SK-N-SH (cell line): Measurements from ENCODE around the gene SDF4. TPM values are rescaled to one million over a fixed set of nuclear protein-coding genes. Genes with fewer than 3 reads are reported as not detected.
"Not testable (repeated sequence)": the region's sequence is repeated elsewhere in the genome, so short reads cannot be mapped to it uniquely, and the experiment has no call there.

Experiments used
- CTCF ChIA-PET: fragments of 300-600, 350-600 bp; formaldehyde crosslinking; extraction: SDS; loops from one replicate; lab custom pipeline; 2021; lab: Yijun Ruan, JAX
- POLR2A ChIA-PET: fragments of 350-600 bp; sonication (Branson Sonifier 250); formaldehyde crosslinking; extraction: SDS; loops from one replicate; lab custom pipeline; 2020; ENCODE audit warnings: antibody characterized with exemption, inconsistent platforms; lab: Yijun Ruan, JAX
- DNase-seq: peaks from one replicate; pipeline ENCODE4 v3.0.0; 2012
- H2AFZ ChIP-seq: fragments of 200-600 bp; sonication (generic); 2 replicates; pipeline ENCODE4 v1.8.1; 2016; ENCODE audit warnings: antibody characterized with exemption, mild to moderate bottlenecking, low read depth
- H3F3A ChIP-seq: fragments of 200-600 bp; sonication (generic); replicated peaks from 2 replicates; pipeline ENCODE3; 2016; ENCODE audit warnings: antibody characterized with exemption, mild to moderate bottlenecking; ENCODE audit not compliant: insufficient read depth
- H3K27ac ChIP-seq, 2 experiments: fragments of 200-500 bp in 1 of 2; fragments of 200-600 bp in 1 of 2; sonication (Bioruptor generic) in 1 of 2; sonication (generic), shearing (Covaris generic) in 1 of 2; 2 replicates each; pipeline versions ENCODE4 v1.5.1 to v1.6.1; 2014 to 2016; ENCODE audit warnings: low read depth in 2 of 2, inconsistent platforms in 1 of 2, low read length in 1 of 2, mild to moderate bottlenecking in 1 of 2, mixed read lengths in 1 of 2
- H3K27me3 ChIP-seq: fragments of 200-600 bp; sonication (generic), shearing (Covaris generic); 2 replicates; pipeline ENCODE4 v1.6.1; 2016; ENCODE audit warnings: mixed run types; ENCODE audit not compliant: insufficient read depth
- H3K36me3 ChIP-seq, 2 experiments: fragments of 200-500 bp in 1 of 2; fragments of 200-600 bp in 1 of 2; sonication (Bioruptor generic) in 1 of 2; sonication (generic) in 1 of 2; replicated peaks in 1 of 2; 2 replicates each; pipeline versions ENCODE3 to v1.5.1; 2014 to 2016; ENCODE audit warnings: low read length in 1 of 2, mild to moderate bottlenecking in 1 of 2; ENCODE audit not compliant: insufficient read depth in 2 of 2, control insufficient read depth in 1 of 2
- H3K4me1 ChIP-seq, 2 experiments: fragments of 200-500 bp in 1 of 2; fragments of 200-600 bp in 1 of 2; sonication (Bioruptor generic) in 1 of 2; sonication (generic), shearing (Covaris generic) in 1 of 2; 2 replicates each; pipeline versions ENCODE4 v1.5.1 to v1.6.1; 2014 to 2016; ENCODE audit warnings: low read depth in 1 of 2, low read length in 1 of 2, mixed run types in 1 of 2; ENCODE audit not compliant: insufficient read depth in 2 of 2, control insufficient read depth in 1 of 2
- H3K4me2 ChIP-seq: fragments of 200-600 bp; sonication (generic), shearing (Covaris generic); 2 replicates; pipeline ENCODE4 v1.6.1; 2017; ENCODE audit warnings: mixed run types
- H3K4me3 ChIP-seq, 2 experiments: fragments of 200-500 bp in 1 of 2; fragments of 200-600 bp in 1 of 2; sonication (Bioruptor generic) in 1 of 2; sonication (generic), shearing (Covaris generic) in 1 of 2; 2 replicates each; pipeline versions ENCODE4 v1.5.1 to v1.8.1; 2014 to 2016; ENCODE audit warnings: low read depth in 2 of 2, inconsistent platforms in 1 of 2, low read length in 1 of 2, mild to moderate bottlenecking in 1 of 2, mixed read lengths in 1 of 2, moderate library complexity in 1 of 2
- H3K79me2 ChIP-seq: fragments of 200-600 bp; sonication (generic); 2 replicates; pipeline ENCODE4 v1.8.1; 2017; ENCODE audit warnings: mild to moderate bottlenecking; ENCODE audit not compliant: insufficient read depth
- H3K9ac ChIP-seq: fragments of 200-600 bp; sonication (generic); 2 replicates; pipeline ENCODE4 v1.6.1; 2017; ENCODE audit warnings: mixed run types
- H3K9me2 ChIP-seq: fragments of 200-600 bp; sonication (generic); 2 replicates; pipeline ENCODE4 v1.6.1; 2017; ENCODE audit warnings: mixed run types
- H3K9me3 ChIP-seq: fragments of 200-600 bp; sonication (generic); 2 replicates; pipeline ENCODE4 v1.6.1; 2017; ENCODE audit warnings: mixed run types, mild to moderate bottlenecking, moderate library complexity
- H4K20me1 ChIP-seq: fragments of 200-600 bp; sonication (generic); 2 replicates; pipeline ENCODE4 v1.6.1; 2017; ENCODE audit warnings: mild to moderate bottlenecking, mixed run types; ENCODE audit not compliant: insufficient read depth
- ELF1 ChIP-seq: IDR thresholded peaks from 2 replicates; pipeline ENCODE4 v1.4.0; 2012
- FOSL2 ChIP-seq: IDR thresholded peaks from 2 replicates; pipeline ENCODE4 v1.4.0; 2012; ENCODE audit warnings: low read depth, mild to moderate bottlenecking, moderate library complexity, borderline replicate concordance
- FOXM1 ChIP-seq: IDR thresholded peaks from 2 replicates; pipeline ENCODE4 v1.4.0; 2012; ENCODE audit warnings: low read depth, mild to moderate bottlenecking
- MEF2A ChIP-seq: IDR thresholded peaks from 2 replicates; pipeline ENCODE4 v1.4.0; 2012; ENCODE audit warnings: low read depth, borderline replicate concordance
- MXI1 ChIP-seq: IDR thresholded peaks from 2 replicates; pipeline ENCODE4 v1.6.1; 2012; ENCODE audit warnings: mild to moderate bottlenecking, low read depth, low read length, improper control_type of control experiment
- NFIC ChIP-seq: IDR thresholded peaks from 2 replicates; pipeline ENCODE4 v1.4.0; 2012; ENCODE audit warnings: borderline replicate concordance
- NRF1 ChIP-seq: IDR thresholded peaks from 2 replicates; pipeline ENCODE4 v1.6.1; 2012; ENCODE audit warnings: low read depth, mild to moderate bottlenecking, low read length
- RAD21 ChIP-seq: IDR thresholded peaks from 2 replicates; pipeline ENCODE4 v1.6.1; 2012; ENCODE audit warnings: mild to moderate bottlenecking, low read length
- RFX5 ChIP-seq: IDR thresholded peaks from 2 replicates; pipeline ENCODE4 v1.6.1; 2012; ENCODE audit warnings: mild to moderate bottlenecking, improper control_type of control experiment, low read length
- RXRA ChIP-seq: IDR thresholded peaks from 2 replicates; pipeline ENCODE4 v1.4.0; 2012; ENCODE audit warnings: low read depth, mild to moderate bottlenecking, borderline replicate concordance
- SIN3A ChIP-seq: IDR thresholded peaks from 2 replicates; pipeline ENCODE4 v1.6.1; 2012; ENCODE audit warnings: low read depth, mild to moderate bottlenecking, low read length, moderate library complexity, borderline replicate concordance
- SMC3 ChIP-seq: IDR thresholded peaks from 2 replicates; pipeline ENCODE4 v1.6.1; 2012; ENCODE audit warnings: low read depth, low read length, improper control_type of control experiment
- TAF1 ChIP-seq: IDR thresholded peaks from 2 replicates; pipeline ENCODE4 v1.6.1; 2012; ENCODE audit warnings: low read depth, mild to moderate bottlenecking, low read length, moderate library complexity, borderline replicate concordance
- TEAD4 ChIP-seq: IDR thresholded peaks from 2 replicates; pipeline ENCODE4 v1.4.0; 2012; ENCODE audit warnings: mild to moderate bottlenecking, borderline replicate concordance; ENCODE audit not compliant: insufficient read depth
- WGBS: methylation state at CpG from one replicate; pipeline ENCODE4 v1.1.6; 2017; ENCODE audit warnings: low lambda C conversion rate; 5-methylcytosine and 5-hydroxymethylcytosine counted together
- polyA plus RNA-seq, 3 experiments: library from polyadenylated mRNA; depleted of rRNA; stranded (reverse); fragments of >200 nt; gene quantifications; 2 replicates each; pipeline ENCODE4 v1.2.3, GENCODE V29; 2012
- TF ChIP-seq, protein P1 (sequence below): IDR thresholded peaks from 2 replicates; pipeline ENCODE4 v1.4.0; 2012; ENCODE audit warnings: low read depth, borderline replicate concordance
- TF ChIP-seq, protein P2 (sequence below): IDR thresholded peaks from 2 replicates; pipeline ENCODE4; 2012
- TF ChIP-seq, protein P3 (sequence below): IDR thresholded peaks from 2 replicates; pipeline ENCODE4 v1.4.0; 2012; ENCODE audit warnings: low read depth

The SDF4 gene
- polyA plus RNA-seq, 1 of the 3 experiments (the other 2 are of a cell fraction) = 265 TPM

GRCh38 chr1:1196431-1197187, 35.2 kb downstream of the SDF4 start:
- 62% methylated on average over 4 of the region's 13 CpGs for WGBS
- no peaks in the 10 kb centered on the region for H4K20me1 ChIP-seq
- no peak overlapping the region for H3K4me2 ChIP-seq
- H3K27ac ChIP-seq = no peak overlapping the region
- no peaks in the 10 kb centered on the region for H3F3A ChIP-seq
- H3K9ac ChIP-seq = no peak overlapping the region
- H3K79me2 ChIP-seq = no peaks in the 10 kb centered on the region
- DNase-seq = peak; percentile 33
- TF ChIP-seq, protein P1, sequence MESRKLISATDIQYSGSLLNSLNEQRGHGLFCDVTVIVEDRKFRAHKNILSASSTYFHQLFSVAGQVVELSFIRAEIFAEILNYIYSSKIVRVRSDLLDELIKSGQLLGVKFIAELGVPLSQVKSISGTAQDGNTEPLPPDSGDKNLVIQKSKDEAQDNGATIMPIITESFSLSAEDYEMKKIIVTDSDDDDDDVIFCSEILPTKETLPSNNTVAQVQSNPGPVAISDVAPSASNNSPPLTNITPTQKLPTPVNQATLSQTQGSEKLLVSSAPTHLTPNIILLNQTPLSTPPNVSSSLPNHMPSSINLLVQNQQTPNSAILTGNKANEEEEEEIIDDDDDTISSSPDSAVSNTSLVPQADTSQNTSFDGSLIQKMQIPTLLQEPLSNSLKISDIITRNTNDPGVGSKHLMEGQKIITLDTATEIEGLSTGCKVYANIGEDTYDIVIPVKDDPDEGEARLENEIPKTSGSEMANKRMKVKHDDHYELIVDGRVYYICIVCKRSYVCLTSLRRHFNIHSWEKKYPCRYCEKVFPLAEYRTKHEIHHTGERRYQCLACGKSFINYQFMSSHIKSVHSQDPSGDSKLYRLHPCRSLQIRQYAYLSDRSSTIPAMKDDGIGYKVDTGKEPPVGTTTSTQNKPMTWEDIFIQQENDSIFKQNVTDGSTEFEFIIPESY = no peak
- TF ChIP-seq TEAD4 = no peak
- H3K27me3 ChIP-seq = no peaks in the 10 kb centered on the region; the same call in 1 of the 2 replicates
- no peak overlapping the region for H2AFZ ChIP-seq
- CTCF ChIA-PET = interaction anchor here (0.8 to 3.1 kb wide), 2 partner anchors 22 to 75 kb away, joined by 3 to 14 read pairs; no protein-coding TSS in a partner anchor
- no peaks in the 10 kb centered on the region for H3K36me3 ChIP-seq
- no peak overlapping the region for H3K4me3 ChIP-seq
- H3K9me2 ChIP-seq = no peaks in the 10 kb centered on the region
- POLR2A ChIA-PET = no interaction called here
- no peaks in the 10 kb centered on the region for H3K9me3 ChIP-seq
- H3K4me1 ChIP-seq = no peaks in the 10 kb centered on the region

DNA sequence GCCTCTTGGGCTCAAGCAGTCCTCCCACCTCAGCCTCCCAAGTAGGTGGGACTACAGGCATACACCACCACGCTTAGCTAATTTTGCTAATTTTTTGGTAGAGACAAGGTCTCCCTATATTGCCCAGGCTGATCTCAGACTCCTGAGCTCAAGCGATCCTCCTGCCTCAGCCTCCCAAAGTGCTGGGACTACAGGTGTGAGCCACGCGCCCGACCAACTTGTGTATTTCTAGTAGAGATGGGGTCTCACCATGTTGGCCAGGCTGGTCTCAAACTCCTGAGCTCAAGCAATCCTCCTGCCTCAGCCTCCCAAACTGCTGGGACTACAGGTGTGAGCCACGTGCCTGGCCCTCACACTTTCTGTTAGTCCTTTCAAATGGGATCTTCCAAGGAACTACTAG, 36.1 kb downstream of the SDF4 start:
- H2AFZ ChIP-seq, H3K9me3 ChIP-seq, H3K4me1 ChIP-seq, H3K79me2 ChIP-seq, H3K4me2 ChIP-seq, H3K9me2 ChIP-seq, H3K27ac ChIP-seq, H3K36me3 ChIP-seq, DNase-seq, H3K9ac ChIP-seq, H3F3A ChIP-seq, H3K4me3 ChIP-seq, H3K27me3 ChIP-seq, POLR2A ChIA-PET, H4K20me1 ChIP-seq: not testable (repeated sequence)
- CTCF ChIA-PET = interaction anchor here (3.1 kb wide), 1 partner anchor 74 kb away, joined by 14 read pairs; no protein-coding TSS in a partner anchor
- 79% methylated on average over 6 of the region's 6 CpGs for WGBS

- WGBS = 33% methylated on average over 3 of the region's 3 CpGs
- H3F3A ChIP-seq = no peaks in the 10 kb centered on the region
- H3K4me1 ChIP-seq = no peaks in the 10 kb centered on the region
- H3K27ac ChIP-seq = no peak overlapping the region
- H2AFZ ChIP-seq = no peak overlapping the region
- H3K4me3 ChIP-seq = no peak overlapping the region
- no peak for DNase-seq
- H3K9me3 ChIP-seq = no peaks in the 10 kb centered on the region
- H3K9me2 ChIP-seq = no peaks in the 10 kb centered on the region
- no peak overlapping the region for H3K4me2 ChIP-seq
- H4K20me1 ChIP-seq = no peaks in the 10 kb centered on the region
- H3K79me2 ChIP-seq = no peaks in the 10 kb centered on the region
- ChIA-PET CTCF (interaction anchor here (0.8 to 3.1 kb wide), 2 partner anchors 12 to 73 kb away, joined by 3 to 14 read pairs; no protein-coding TSS in a partner anchor), POLR2A (no interaction called here)
- H3K36me3 ChIP-seq = no peaks in the 10 kb centered on the region
- H3K9ac ChIP-seq = no peak overlapping the region
- no peaks in the 10 kb centered on the region; the same call in 1 of the 2 replicates for H3K27me3 ChIP-seq
- TF ChIP-seq FOXM1 (no peak), FOSL2 (no peak), RFX5 (no peak), TAF1 (no peak), ELF1 (no peak), RAD21 (no peak), NFIC (no peak), SIN3A (no peak), RXRA (no peak), SMC3 (no peak), MEF2A (no peak), NRF1 (no peak), MXI1 (no peak)
- TF ChIP-seq, protein P2, sequence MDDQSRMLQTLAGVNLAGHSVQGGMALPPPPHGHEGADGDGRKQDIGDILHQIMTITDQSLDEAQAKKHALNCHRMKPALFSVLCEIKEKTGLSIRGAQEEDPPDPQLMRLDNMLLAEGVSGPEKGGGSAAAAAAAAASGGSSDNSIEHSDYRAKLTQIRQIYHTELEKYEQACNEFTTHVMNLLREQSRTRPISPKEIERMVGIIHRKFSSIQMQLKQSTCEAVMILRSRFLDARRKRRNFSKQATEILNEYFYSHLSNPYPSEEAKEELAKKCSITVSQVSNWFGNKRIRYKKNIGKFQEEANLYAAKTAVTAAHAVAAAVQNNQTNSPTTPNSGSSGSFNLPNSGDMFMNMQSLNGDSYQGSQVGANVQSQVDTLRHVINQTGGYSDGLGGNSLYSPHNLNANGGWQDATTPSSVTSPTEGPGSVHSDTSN = no peak
- TF ChIP-seq, protein P3, sequence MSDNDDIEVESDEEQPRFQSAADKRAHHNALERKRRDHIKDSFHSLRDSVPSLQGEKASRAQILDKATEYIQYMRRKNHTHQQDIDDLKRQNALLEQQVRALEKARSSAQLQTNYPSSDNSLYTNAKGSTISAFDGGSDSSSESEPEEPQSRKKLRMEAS = no peak
Observed at GRCh38 chr1:1194723-1195122, 37.1 kb downstream of the SDF4 start.
